ENCODE results near the gene CANT1. TPM values are rescaled to one million over a fixed set of nuclear protein-coding genes. Genes with fewer than 3 reads are reported as not detected.

CANT1 gene
- total RNA-seq, 1 experiment from 2014 or later, result 33.0 TPM

DNA sequence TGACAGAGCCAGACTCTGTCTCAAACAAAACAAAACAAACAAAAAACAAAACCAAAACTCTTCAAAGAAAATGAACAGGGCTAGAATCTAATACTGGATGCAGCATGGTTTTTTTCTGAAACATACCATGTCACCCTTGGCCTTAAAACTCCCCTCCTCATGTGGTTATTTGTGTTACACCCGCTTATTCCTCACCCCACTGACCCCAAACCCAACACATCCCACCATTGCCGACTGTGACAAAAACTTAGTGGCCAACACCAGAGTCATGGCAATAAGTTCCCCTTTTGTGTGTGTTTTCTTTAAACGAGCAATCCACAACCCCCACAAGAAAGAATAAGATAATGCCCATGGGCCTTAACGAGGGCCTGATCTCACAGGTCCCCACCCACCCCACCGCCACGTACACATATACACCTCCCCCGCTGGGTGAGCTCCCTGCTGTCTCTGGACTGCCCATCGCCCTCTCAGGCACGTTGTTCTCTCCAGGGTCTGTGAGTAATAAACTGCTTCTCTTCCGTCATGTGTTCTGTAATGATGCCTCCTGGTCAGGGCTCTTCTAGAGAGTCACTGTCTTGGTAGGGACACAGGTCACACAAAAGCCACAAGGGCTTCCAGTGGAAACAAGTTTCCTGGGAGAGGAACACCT is 48.3 kb upstream of the CANT1 start:
- Mint-ChIP-seq H3K4me3 (no peak overlapping the region), H3K9me3 (peaks cover 19 to 24% of the 10 kb centered on the region in 2 experiments), H3K36me3 (ENCODE audit: insufficient read depth in 1 of 3, low read depth in 3 of 3) (peaks cover 0 to 4% (median 0%) of the 10 kb centered on the region in 3 experiments; a peak in 2 of 7 replicates), H3K27ac (no peak overlapping the region), H3K4me1 (no peaks in the 10 kb centered on the region), H3K27me3 (ENCODE audit: low read depth) (peaks cover 32% of the 10 kb centered on the region)
- Histone ChIP-seq H2BK5ac (ENCODE audit: insufficient read length, low read length) (no peak overlapping the region), H3K79me1 (ENCODE audit: insufficient read depth, low read depth, low read length, poor library complexity, severe bottlenecking) (no peaks in the 10 kb centered on the region), H3K56ac (ENCODE audit: insufficient read length, low read depth, low read length) (no peak overlapping the region), H3K14ac (ENCODE audit: insufficient read depth, low read length) (no peak overlapping the region), H4K5ac (ENCODE audit: insufficient read length, low read depth, low read length) (no peak overlapping the region), H3K9ac (ENCODE audit: extremely low read depth, insufficient read length, low read length) (no peak overlapping the region), H3K18ac (ENCODE audit: insufficient read length, low read depth, low read length) (no peak overlapping the region), H3K4ac (ENCODE audit: low read depth, low read length) (no peak overlapping the region), H3K79me2 (ENCODE audit: insufficient read depth, low read length) (no peaks in the 10 kb centered on the region), H3K27ac (ENCODE audit: insufficient read length, low read depth, low read length) (no peak overlapping the region), H3K23me2 (ENCODE audit: insufficient read length, low read depth, low read length, poor library complexity, severe bottlenecking) (no peaks in the 10 kb centered on the region), H3K9me3 (ENCODE audit: control insufficient read depth, low read depth, low read length) (no peaks in the 10 kb centered on the region), H4K20me1 (ENCODE audit: control insufficient read depth, insufficient read depth, insufficient read length) (no peaks in the 10 kb centered on the region), H4K91ac (ENCODE audit: insufficient read length, low read depth, low read length) (no peak overlapping the region), H3K4me1 (ENCODE audit: insufficient read depth, low read length) (no peaks in the 10 kb centered on the region), H3K23ac (ENCODE audit: insufficient read length, low read depth, low read length) (no peak overlapping the region), H3K27me3 (ENCODE audit: insufficient read depth, low read length) (no peaks in the 10 kb centered on the region), H3T11ph (ENCODE audit: low read length) (no peak overlapping the region), H4K8ac (replicated peaks; ENCODE audit: insufficient read length, low read depth, low read length) (no peak overlapping the region), H2AK5ac (ENCODE audit: insufficient read length, low read length) (no peak overlapping the region), H2BK120ac (ENCODE audit: low read depth, low read length, poor library complexity, severe bottlenecking) (no peak overlapping the region), H3K4me2 (ENCODE audit: insufficient read depth, insufficient read length, low read length) (no peak overlapping the region), H2BK15ac (ENCODE audit: low read depth, low read length) (no peak overlapping the region), H2BK12ac (ENCODE audit: insufficient read length, low read depth, low read length) (no peak overlapping the region), H2BK20ac (ENCODE audit: low read depth, low read length, poor library complexity, severe bottlenecking) (no peak overlapping the region), H2AFZ (ENCODE audit: low read length) (no peak overlapping the region)
- TF ChIP-seq, protein P1, sequence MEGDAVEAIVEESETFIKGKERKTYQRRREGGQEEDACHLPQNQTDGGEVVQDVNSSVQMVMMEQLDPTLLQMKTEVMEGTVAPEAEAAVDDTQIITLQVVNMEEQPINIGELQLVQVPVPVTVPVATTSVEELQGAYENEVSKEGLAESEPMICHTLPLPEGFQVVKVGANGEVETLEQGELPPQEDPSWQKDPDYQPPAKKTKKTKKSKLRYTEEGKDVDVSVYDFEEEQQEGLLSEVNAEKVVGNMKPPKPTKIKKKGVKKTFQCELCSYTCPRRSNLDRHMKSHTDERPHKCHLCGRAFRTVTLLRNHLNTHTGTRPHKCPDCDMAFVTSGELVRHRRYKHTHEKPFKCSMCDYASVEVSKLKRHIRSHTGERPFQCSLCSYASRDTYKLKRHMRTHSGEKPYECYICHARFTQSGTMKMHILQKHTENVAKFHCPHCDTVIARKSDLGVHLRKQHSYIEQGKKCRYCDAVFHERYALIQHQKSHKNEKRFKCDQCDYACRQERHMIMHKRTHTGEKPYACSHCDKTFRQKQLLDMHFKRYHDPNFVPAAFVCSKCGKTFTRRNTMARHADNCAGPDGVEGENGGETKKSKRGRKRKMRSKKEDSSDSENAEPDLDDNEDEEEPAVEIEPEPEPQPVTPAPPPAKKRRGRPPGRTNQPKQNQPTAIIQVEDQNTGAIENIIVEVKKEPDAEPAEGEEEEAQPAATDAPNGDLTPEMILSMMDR (conservative IDR thresholded peaks at IDR 0.05), result no peak
- WGBS (ENCODE audit: extremely low coverage, insufficient read length, low lambda C conversion rate), result no CpG with 5 or more reads among the region's 10 CpGs
- DNase-seq, result no peak
